Measurements from ENCODE around the gene ZNF793. TPM values are rescaled to one million over a fixed set of nuclear protein-coding genes. Genes with fewer than 3 reads are reported as not detected.

The ZNF793 gene
- total and polyA plus RNA-seq, 2 experiments from 2014 or later: 8.0 to 11.4 TPM

GRCh38 chr19:37511186-37511585 is 4.4 kb downstream of the ZNF793 start:
- Histone ChIP-seq H3K79me2 (replicated peaks; ENCODE audit: insufficient read depth) (peaks cover 14% of the 10 kb centered on the region; the same call in 1 of the 2 replicates), H3F3A (replicated peaks; ENCODE audit: low read depth) (no peaks in the 10 kb centered on the region), H3K27me3 (ENCODE audit: insufficient read depth) (no peaks in the 10 kb centered on the region), H3K4me2 (no peak overlapping the region), H2AFZ (no peak overlapping the region), H4K20me1 (replicated peaks; ENCODE audit: insufficient read depth) (no peaks in the 10 kb centered on the region), H3K27ac (ENCODE audit: low read depth) (no peak overlapping the region), H3K4me1 (ENCODE audit: insufficient read depth) (no peaks in the 10 kb centered on the region; the same call in 1 of the 2 replicates), H3K36me3 (ENCODE audit: insufficient read depth) (no peaks in the 10 kb centered on the region; the same call in 1 of the 2 replicates), H3K9me2 (ENCODE audit: insufficient read depth) (no peaks in the 10 kb centered on the region), H3K4me3 (no peak overlapping the region)
- H3K36me3 Mint-ChIP-seq (ENCODE audit: low read depth): peaks cover 52% of the 10 kb centered on the region
- TF ChIP-seq ZNF114 (CRISPR knock-in tag; IDR thresholded peaks at IDR 0.05): no peak
- TF ChIP-seq STAT1 (IDR thresholded peaks at IDR 0.05; ENCODE audit: unreplicated experiment): no peak
- no peak for TF ChIP-seq REST (IDR thresholded peaks at IDR 0.05; ENCODE audit: unreplicated experiment)
- TF ChIP-seq POLR2AphosphoS5 (IDR thresholded peaks at IDR 0.05; ENCODE audit: low read depth): no peak
- no peak for TF ChIP-seq JUNB (IDR thresholded peaks at IDR 0.05; ENCODE audit: unreplicated experiment)
- no peak for TF ChIP-seq EZH2 (IDR thresholded peaks at IDR 0.05; ENCODE audit: low read depth, unreplicated experiment)
- TF ChIP-seq ZNF462 (CRISPR knock-in tag; IDR thresholded peaks at IDR 0.05): no peak
- no peak for TF ChIP-seq NANOG (IDR thresholded peaks at IDR 0.05; ENCODE audit: borderline replicate concordance)
- no peak for TF ChIP-seq EZH2phosphoT487 (IDR thresholded peaks at IDR 0.05; ENCODE audit: unreplicated experiment)
- TF ChIP-seq ZNF331 (CRISPR knock-in tag; IDR thresholded peaks at IDR 0.05; ENCODE audit: low read depth): no peak
- no peak for TF ChIP-seq CTCF (conservative IDR thresholded peaks at IDR 0.05; ENCODE audit: low read depth in 2 of 2)
- TF ChIP-seq CREB1 (CRISPR knock-in tag; IDR thresholded peaks at IDR 0.05; ENCODE audit: low read depth): no peak
- TF ChIP-seq ETS1 (IDR thresholded peaks at IDR 0.05): no peak
- H3K4me3 Mint-ChIP-seq: no peak overlapping the region
- no peak for ATAC-seq
- H3K27ac Mint-ChIP-seq: no peak overlapping the region
- no peaks in the 10 kb centered on the region for H3K27me3 Mint-ChIP-seq (ENCODE audit: insufficient read depth, low read depth, poor library complexity)
- DNase-seq (ENCODE audit: low spot score): no peak
- peaks cover 3% of the 10 kb centered on the region; the same call in 2 of the 3 replicates for H3K4me1 Mint-ChIP-seq
- H3K9me3 Mint-ChIP-seq: no peaks in the 10 kb centered on the region

All from GM23338 (cell line).